Activated T-helper 1 cell treated with anti-CD3 and anti-CD28 coated beads, Interleukin-2, amount 50 U/mL, for 16 hours (primary cell): Measurements from ENCODE around the gene INPP5A.
"Not testable (repeated sequence)": the region's sequence is repeated elsewhere in the genome, so short reads cannot be mapped to it uniquely, and the experiment has no call there.

Source experiments
- DNase-seq, 2 donors: peaks; one replicate each; pipeline ENCODE4 v3.0.0-alpha.2; 2020; ENCODE audit warnings: low read depth in 1 of 2, low spot score in 1 of 2

INPP5A gene

DNA sequence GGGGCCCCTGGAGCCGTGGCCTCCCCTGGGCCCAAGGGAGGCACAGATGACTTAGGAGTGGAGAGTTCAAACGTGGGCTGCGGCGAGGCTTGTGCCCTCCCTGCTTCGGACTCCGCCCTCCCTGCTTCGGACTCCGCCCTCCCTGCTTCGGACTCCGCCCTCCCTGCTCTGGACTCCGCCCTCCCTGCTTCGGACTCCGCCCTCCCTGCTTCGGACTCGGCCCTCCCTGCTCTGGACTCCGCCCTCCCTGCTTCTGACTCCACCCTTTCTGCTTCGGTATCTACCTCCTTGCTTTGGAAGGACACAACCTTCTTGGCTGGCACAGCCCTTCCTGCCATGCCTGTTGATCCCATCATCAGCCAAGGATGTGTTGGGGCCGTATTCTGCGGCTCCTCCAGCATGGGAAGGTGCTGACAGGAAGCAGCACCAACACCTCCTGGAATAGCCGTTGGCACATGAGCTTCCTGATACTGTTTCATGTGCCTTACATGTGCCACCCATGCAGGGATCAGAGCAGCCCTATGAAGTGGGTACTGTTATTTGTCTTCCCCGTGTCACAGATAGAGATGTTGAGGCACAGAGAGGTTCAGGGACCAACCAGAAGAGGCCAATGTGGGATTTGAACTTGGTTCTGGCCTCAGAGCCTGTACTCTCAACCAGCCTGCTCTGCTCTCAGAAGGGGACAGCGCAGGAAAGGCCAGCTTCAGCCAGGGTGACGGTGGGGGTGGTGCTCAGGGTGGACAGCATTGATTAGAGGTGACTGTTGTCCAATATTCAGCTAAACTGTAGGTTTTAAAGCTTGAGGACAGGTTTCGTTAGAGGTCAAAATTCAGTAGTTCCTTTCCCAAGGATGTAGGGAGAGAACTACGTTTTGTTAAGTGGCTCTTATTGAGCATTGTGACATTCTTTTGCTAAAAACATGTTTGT, 133.9 kb downstream of the INPP5A start:
- no peak for DNase-seq

DNA sequence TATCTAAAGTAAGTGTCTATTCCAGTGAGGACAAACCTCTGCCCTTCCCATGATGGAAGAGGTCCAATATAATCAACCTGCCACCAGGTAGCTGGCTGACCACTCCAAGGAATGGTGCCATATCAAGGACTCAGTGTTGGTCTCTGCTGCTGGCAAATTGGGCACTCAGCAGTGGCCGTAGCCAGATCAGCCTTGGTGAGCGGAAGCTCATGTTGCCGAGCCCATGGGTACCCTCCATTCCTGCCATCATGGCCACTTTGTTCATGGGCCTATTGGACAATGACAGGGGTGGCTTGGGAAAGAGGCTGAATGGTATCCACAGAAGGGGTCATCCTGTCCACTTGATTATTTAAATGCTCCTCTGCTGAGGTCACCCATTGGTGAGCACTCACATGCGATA, 136.2 kb downstream of the INPP5A start:
- DNase-seq = not testable (repeated sequence)

DNA sequence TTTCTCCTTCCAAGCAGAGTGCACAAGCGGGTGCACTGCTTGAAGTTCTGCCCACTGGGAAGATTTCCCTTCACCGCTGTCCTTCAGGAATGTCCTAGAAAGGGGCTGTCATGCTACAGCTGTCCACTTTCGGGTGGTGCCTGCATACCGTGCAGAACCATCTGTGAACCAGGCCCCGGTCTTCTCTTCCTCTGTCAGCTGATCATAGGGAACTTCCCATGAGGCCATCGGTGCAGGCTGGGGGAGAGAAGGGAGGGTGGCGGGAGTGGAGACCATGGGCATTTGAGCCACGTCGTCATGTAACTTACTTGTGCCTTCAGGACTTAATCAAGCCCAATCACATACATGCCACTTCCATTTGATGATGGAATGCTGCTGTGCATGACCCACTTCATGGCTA, 136.7 kb downstream of the INPP5A start:
- no peak for DNase-seq

DNA sequence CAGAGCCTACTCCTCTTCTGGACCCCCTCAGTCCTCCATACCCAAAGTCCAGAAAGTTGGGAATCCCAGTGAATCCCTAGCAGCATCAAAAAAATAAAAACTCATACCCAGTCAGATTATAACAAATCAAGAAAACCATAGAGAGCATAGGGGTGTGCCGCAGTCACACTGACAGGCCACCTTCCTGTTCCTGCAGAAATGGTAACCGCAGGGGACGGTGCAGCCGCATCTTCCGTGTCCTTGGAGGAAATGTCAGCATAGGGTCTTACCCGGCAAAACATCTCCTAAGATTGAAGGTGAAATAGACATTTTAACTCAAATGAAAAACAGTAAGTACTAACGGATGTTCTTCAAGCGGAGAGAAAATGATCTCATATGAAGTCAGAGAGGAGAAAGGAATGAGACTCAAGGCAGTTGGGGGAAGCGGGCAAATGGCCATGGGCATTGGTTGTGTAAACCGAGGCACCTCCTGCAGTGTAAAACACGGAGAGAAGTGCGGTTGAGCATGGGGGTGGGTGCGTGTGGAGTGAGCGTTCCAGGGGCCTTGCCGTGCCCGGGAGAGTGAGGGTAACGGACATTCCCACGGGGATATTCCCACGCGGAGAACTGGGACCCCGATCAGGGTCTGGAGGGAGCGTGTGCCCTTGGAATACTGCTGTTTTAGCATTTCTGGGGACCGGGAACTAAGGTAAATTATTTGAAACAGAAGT, 137.6 kb downstream of the INPP5A start:
- no peak for DNase-seq

DNA sequence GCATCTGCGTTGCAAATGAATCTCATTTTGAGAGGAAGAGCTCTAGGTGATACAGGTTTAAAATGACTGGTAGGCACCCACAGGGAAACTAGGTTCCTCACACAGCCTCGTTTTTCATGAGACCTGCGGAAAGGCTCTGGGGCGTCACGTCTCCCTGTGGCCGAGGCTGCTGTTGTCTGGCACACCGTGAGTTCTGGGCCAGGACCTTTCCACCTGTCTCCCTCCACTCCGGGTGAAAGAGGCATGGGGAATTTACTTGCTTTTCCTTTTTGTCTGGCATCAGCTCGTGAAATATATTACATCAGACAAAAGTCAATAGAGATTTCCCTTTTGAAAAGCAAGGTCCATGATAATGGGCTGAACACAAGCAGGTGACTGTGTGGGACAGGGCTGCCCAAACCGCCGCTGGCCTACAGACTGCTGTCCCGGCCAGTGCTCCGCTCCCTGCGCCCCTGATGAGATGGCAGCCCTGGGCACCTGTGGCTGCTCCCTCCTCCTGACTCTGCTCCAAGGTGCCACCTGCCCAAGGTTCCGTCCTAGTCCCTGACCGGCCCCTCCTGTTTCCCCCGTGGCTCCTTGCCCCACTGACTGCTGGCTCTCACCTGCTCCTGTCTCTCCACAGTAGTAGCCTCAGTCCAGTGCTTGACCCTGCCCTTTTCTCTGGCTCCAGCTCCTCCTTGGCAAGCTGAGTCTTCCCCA, 138.8 kb downstream of the INPP5A start:
- DNase-seq = no peak

DNA sequence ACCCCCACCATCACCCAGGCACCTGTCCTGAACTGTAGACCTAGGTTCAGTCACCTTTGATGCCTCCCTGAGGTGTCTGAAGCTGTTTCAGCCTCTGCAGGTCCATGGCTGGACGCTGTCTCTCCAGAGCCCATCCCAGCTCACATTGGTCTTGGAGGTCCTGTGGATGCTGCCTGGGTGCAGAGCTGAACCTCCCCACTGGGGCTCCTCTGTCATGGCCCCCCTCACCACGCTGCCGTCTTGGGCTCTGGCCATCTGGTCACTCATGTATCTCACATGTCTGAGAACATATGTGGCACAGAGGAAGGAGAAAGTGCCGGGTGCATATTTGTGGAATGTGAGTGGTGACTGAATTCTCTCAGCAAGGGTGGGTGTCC, 139.5 kb downstream of the INPP5A start:
- DNase-seq = no peak

DNA sequence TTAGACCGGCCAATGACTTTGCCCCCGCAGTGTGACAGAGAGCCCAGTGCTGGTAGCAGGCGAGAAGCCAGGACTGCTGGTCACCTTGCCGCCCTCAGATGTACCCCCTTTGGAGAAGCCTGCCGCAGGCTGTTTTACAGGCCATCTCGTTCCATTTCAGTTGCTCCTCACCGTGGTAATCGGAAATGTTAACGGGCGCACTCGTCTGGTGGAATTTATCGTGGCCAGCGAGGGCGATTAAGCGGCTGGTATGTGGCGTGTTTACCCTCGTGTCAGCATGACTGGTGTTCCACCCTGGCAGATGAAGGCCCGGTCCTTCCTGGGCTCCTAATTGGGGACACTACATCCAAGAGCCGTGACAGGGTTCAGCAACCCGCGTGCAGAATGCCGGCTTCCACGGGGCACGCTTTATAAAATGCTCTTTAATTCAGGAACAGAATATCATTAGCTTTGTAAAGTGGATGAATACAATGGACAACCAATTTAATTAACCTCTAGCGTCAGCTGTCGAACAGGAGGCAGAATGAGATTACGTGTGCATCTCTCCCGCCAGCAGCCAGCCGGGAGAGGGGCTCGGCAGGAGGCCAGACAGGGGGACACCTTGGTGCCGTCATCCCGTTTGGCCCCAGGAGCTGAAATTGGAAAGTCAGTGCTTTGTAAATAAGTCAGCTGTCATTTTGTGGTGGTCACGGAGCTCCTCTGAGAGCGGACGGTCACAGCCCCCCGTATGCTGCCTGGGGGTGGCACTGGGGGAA, 140.1 kb downstream of the INPP5A start:
- no peak for DNase-seq

DNA sequence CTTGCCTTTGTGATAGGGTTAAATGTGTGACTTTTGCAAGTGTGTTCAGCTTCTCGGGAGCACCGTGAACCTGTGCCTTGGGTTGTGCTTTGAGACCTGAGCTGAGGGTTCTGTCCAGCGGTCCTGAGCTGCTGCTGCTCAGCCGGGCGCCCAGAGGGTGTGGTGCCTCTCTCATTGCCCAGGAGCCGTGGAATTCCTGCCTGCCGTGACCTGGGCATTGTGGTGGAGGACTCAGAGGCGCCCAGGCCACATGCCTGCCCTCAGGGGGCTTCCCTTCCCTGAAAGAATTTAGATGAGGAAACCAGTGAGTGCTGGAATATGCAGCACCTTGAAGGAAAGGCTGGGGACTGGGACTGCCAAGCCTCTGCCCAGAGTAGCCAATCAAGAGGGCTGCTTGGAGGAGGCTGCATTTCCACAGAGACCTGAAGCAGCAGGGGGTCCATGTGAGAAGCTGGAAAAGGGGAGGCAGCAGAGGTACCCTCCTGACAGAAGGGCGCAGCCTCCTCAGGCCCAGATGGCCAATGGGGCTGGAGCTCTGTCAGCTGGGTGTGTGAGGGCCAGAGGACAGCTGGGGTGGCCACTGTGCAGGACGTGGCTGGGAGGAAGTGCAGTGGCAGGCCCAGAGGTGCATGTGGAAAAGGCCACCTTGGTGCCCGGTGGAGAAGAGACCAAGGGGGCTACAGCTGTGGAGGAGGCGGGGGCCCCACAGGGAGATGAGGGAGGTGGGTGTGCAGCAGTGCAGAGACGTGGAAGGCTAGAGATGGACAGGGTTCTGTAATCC, 141.0 kb downstream of the INPP5A start:
- DNase-seq = no peak

DNA sequence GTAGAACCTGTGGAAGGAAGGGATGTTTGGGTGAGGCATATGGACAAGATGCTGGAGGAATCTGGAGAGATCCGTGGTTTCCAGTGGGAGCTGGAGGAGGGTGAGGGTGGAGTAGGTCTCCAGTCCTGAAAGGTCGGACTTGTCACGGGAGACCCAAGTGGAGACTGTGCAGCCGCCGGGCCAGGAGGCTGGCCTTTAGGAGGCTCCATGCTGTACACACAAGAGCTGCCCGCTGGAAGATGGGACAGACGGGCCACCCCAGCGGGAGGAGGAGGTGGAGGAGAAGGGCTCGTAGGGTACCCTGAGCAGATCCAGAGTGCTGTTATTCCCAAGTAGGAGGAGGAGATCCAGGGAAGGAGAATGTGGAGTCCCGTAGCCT, 141.6 kb downstream of the INPP5A start:
- DNase-seq = no peak

DNA sequence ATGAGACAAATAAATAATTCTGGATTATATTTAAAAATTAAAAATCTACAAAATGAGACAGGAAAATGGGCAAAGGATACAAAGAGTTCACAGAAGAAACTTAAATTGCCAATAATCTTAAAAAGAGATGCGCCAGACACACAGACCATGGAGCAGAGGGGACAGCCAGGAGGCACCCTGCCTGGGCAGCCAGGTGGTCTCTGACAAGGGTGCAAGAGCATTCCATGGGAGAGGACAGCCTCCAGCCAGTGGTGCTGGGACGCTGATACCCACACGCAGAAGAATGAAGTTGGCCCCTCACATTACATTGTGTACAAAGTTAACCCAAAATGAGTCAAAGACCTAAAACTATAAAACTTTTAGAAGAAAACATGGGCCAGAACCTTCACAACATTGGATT, 142.1 kb downstream of the INPP5A start:
- no peak for DNase-seq

DNA sequence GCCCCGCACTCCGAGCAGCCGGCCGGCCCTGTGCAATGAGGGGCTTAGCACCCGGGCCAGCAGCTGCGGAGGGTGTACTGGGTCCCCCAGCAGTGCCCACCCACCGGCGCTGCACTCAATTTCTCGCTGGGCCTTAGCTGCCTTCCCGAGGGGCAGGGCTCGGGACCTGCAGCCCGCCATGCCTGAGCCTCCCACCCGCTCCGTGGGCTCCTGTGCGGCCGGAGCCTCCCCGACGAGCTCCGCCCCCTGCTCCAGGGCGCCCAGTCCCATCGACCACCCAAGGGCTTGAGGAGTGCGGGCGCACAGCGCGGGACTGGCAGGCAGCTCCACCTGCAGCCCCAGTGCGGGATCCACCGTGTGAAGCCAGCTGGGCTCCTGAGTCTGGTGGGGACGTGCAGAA, 143.2 kb downstream of the INPP5A start:
- not testable (repeated sequence) for DNase-seq

DNA sequence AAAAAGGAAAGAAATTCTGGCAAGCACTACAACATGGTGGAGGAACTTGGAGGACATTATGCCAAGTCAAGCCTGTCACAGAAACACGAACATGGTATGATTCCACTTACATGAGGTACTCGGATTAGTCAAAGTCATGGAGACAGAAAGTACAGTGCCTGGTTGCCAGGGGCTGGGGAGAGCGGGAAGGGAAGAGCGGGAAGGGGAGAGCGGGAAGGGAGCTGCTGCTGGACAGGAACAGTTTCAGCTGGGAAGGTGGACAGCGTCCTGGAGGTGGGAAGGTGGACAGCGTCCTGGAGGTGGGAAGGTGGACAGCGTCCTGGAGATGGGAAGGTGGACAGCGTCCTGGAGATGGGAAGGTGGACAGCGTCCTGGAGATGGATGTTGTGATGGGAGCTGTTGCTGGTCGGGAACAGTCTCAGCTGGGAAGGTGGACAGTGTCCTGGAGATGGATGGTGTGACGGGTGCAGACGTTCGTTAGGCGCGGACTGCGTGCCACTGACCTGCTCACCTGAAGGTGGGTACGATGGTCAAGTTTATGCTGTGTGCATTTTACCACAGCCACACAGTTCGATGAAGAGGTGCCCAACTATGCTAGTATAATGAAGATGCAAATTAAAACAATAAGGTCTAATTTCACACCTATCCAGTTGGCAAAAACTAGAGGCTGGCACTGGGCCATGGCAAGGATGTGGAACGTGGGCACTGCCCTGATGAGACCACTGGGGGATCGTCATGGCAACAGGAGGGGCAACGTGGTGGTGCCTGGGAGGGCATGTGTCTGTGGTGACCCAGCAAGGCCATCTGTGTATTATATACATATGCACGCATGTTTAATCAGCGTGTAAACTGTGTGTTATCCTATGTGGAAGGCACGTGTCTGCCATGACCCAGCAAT, 144.5 kb downstream of the INPP5A start:
- DNase-seq = no peak

DNA sequence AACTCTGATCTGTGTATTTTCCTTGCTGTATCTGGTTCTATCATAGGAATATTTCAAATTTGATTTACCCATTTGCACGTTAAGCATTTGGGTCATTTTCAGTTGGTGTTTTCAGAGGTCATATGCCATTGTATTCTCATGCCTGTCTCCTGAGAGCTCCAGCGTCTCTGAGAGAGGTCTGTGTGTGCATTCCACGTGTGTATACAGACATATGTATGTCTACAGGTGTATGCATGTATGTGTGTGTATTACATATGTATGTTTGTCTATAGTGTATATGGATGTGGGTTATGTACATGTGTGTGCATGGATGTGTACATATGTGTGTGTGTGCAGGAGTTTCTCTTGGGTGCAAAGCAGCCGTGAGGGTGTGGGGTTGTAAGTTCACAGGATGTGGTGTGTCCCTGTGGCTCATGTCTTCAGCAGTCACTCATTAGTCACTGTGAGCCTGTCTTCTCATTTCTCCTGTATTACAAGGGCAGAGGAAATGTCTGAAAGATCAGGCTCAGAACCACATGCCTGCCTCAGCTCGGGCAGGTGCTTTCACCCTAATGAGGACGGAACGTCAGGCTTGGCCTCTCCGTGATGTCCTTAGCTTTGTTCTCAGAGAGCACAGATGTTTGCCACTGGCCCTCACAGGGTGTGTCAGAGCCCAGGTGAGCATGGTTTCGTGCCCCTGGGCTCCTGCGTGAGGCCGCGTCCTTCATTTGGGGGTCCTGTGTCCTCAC, 146.7 kb downstream of the INPP5A start:
- DNase-seq = no peak

DNA sequence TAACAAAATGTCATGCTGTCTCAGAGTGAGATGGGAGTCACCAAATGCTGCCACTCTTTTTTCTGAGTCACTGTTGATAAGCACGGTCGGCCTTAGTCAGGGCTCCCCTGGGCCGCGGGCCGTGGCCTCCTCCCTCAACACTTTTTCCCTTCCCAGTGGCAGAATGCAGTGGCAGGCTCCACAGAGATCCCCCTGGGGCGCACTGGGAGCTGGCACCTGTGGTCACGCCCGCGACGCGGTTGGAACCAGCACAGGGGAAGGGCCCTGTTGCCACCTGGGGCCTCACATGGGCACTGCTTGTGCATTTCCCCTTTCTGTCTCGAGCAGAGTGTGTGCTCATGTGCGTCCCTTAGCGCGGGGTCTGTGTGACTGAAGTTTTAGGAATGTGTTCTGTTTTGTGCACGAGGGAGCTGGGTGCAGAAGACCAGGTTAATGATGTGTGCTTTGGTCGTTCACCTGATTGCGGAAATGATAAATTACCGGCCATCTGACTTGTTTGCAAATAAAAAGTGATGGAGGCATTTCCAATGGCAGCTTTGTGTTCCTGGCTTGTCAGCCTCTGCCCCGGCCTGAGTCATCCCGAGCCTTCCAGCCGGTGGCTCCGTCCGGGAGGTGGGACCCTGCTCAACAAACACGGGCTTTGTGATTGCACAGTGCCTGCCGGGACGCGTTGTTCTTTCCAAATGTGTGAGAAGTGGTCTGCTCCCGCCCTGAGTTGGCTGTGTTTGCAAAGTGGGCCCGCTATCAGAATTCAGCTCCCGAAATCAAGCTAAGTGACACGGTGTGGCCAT, 147.7 kb downstream of the INPP5A start:
- DNase-seq = no peak

DNA sequence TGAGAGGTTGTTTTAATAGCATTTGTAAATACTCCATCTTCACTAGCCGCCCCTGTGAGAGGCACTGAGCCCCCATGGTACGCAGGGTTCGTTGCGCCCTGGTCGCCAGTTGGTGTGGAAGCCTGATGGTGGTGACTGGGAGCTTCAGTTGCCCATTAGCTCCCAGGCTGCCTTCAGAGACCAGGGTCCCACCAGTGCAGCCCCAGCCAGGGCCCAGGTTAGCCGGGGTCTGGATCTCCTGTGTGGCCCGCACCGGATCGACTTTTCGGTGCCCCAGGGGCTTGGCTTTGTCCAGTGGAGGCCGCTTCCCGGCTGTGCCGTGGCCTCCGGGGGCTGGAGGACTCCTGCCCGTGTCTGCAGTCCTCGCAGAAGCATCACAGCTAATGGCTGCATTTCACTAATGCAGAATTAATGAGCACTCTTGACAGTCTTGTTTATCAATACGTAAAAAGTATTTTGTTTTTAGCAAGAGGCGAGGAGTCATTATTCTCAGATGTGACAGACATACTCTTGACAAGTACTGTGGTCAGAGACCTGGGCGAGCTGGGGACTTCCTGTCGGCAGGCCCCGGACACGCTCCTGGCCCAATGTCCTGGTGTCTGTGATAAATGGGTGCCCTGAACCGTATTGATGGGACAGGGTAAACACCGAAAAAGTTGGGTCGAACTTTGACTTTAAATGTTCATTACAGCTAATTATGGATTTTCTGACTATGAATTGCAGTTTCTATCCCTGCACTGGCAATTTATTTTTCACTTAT, 148.5 kb downstream of the INPP5A start:
- no peak for DNase-seq

DNA sequence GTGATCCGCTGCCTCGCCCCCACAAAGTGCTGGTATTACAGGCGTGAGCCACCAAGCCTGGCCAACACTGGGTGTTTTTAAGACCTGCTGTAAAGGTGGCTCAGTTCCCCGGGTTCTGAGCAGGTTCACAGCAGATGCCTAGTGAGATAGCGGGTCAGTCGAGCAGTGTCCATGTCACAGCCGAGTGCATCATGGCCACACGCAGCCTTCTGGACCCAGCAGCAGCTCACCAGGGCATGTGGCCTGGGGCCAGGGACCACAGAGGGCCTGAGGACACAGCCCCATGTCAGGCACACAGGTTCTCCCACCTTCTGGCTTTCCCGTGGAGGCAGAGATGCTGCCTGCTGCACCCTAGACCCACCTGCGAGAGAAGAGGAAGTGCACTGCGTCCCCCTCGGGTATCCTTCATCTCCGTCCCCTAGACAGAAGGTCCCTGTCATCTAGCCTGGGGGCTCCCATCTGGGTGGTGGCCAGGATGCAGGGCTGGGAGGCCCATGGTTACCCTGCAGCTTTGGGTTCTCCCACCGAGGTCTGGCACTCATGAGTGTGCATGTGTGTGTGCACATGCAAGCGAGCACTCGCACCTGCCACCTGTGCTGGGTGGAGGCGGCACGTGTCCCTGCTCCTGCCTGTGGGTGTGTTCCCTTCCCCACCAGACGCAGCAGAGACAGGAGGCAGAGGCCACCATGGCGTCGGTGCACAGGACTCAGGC, 149.8 kb downstream of the INPP5A start:
- no peak for DNase-seq
